ENCODE measurements around the gene DNAH14.
"Not testable (repeated sequence)": the region's sequence is repeated elsewhere in the genome, so short reads cannot be mapped to it uniquely, and the experiment has no call there.

The DNAH14 gene

GRCh38 chr1:225159793-225160192 lies 230.3 kb downstream of the DNAH14 start:
- DNase-seq: no peak

DNA sequence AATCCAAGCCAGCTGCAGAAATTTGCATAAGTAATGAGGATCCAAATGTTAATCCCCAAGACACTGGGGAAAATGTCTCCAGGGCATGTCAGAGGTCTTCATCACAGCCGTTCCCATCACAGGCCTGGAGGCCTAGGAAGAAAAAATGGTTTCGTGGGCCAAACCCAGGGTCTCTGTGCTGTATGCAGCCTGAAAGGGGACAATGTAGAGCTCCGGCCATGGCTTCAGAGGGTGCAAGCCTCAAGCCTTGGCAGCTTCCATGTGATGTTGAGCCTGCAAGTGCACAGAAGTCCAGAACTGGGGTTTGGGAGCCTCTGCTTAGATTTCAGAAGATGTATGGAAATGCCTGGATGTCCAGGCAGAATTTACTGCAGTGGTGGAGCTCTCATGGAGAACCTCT lies 247.9 kb downstream of the DNAH14 start:
- not testable (repeated sequence) for DNase-seq

- no peak for DNase-seq
Measured at GRCh38 chr1:225179686-225180085, 250.2 kb downstream of the DNAH14 start.

DNA sequence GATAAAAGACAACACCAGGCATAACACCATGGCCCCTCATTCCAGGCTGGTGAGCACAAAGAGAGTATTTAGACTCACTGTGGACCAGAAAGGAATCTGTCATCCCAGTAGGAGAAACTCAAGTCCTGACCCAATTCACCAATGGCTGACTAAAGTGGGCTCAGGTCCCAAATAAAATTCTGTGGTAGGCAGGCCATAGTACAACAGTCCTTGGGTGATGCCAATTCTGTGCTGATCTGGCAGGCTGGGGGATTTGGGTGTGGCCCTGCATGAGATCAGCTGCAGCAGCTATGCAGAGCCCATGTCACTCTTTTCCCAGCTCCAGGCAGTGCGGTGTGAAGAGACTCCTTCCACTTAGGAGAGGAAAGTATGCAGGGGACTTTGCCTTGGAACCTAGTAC lies 253.2 kb downstream of the DNAH14 start:
- no peak for DNase-seq

DNA sequence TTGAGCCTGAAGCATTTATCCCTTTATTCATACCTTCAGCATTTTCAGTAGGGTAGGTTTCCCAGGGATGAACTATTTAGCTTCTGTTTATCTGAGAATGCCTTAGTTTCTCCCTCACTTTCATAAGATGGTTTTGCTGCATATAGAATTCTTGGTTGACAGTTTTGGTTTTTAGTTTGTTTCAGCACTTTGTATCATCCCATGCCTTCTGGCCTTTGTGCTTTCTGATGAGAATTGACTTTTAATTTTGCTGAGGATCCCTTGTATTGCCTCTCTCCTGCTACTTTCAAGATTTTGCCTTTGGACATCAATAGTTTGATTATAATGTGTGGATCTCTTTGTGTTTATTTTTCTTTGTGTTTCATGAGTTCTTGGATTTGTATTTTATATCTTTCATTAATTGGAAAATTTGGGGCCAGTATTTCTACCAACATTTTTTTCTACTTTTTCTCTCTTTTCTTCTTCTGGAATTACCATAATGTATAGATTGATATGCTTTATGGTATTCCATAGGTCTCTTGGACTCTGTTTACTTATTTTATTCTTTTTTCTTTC lies 261.8 kb downstream of the DNAH14 start:
- no peak for DNase-seq

- DNase-seq: no peak
Measured at GRCh38 chr1:225201447-225201846, 272.0 kb downstream of the DNAH14 start.

DNA sequence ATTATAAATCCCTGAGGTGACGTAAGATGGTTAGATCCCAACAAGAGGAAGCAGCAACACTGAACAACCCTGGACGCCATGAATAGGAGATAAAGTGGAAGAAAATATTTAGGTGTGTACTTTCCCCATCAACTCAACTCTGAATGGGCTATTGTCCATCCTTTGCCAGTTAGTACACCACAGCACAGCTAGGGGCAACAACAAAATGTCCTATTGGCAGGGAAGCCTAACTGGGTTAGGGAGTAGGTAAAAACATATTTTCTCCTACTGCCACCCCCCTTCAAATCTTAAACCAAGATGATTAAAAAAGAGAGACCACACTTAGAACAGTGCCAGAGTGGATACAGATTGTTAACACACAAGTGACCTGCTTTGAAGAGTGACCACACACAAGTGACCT lies 278.3 kb downstream of the DNAH14 start:
- DNase-seq: no peak

GRCh38 chr1:225209153-225209552 lies 279.7 kb downstream of the DNAH14 start:
- no peak for DNase-seq

DNA sequence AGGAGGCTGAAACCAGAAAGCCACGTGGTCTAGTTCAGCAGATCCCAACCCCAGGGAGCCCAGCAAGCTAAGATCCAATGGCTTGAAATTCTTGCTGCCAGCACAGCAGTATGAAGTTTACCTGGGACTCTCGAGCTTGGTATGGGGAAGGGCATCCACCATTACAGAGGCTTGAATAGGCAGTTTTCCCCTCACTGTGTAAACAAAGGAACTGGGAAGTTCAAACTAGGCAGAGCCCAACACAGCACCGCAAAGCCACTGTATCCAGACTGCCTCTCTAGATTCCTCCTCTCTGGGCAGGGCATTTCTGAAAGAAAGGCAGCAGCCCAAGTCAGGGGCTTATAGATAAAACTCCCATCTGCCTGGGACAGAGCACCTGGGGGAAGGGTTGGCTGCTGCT lies 280.7 kb downstream of the DNAH14 start:
- not testable (repeated sequence) for DNase-seq

DNA sequence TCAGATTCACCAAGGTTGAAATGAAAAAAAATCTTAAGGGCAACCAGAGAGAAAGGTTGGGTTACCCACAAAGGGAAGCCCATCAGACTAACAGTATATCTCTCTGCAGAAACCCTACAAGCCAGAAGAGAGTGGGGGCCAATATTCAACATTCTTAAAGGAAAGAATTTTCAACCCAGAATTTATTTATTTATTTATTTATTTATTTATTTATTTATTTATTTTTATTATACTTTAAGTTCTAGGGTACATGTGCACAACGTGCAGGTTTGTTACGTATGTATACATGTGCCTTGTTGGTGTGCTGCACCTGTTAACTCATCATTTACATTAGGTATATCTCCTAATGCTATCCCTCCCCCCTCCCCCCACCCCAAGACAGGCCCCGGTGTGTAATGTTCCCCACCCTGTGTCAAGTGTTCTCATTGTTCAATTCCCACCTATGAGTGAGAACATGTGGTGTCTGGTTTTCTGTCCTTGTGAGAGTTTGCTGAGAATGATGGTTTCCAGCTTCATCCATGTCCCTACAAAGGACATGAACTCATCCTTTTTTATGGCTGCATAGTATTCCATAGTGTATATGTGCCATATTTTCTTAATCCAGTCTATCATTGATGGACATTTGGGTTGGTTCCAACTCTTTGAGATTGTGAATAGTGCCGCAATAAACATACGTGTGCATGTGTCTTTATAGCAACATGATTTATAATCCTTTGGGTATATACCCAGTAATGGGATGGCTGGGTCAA lies 282.4 kb downstream of the DNAH14 start:
- not testable (repeated sequence) for DNase-seq

DNA sequence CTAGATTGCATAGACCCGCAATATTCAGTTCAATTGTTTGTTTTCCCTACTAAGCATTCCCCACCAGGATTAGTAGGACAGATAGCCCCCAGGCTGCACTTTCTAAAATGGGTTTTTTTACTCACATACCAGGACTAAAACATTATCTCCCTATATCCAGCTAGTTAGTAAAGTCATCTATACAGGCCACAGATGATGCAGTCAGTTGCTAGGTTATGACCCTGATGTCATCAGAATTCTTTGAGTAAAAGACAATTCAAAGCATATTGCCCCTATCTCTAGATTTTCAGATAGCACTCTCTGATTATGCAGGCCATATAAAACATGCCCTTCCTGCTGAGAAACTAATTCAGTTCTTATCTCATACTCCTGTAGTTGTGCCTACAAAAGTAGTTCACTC lies 294.8 kb downstream of the DNAH14 start:
- no peak for DNase-seq

- no peak for DNase-seq
Measured at GRCh38 chr1:225225681-225226080, 296.2 kb downstream of the DNAH14 start.

DNA sequence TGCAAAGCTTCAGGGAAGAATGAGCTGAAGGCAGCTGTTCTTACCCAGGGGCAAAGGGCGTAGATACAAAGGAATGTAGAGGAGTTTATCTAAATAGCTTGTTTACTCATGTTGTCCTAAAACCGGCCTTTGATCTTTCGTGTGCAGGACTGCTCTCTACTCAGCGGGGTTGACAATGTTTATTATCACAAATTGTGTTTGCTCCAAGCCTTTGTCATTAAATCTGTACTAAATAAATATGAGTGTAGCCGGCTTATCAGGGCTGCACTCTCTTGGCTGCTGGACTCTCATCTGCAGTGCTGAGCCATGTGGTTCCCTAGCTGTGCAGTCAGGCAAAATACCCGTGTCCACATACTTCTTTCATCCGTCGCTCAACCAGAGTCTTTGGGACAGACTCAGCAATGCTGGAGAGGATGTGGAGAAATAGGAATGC lies 299.4 kb downstream of the DNAH14 start:
- no peak for DNase-seq

DNA sequence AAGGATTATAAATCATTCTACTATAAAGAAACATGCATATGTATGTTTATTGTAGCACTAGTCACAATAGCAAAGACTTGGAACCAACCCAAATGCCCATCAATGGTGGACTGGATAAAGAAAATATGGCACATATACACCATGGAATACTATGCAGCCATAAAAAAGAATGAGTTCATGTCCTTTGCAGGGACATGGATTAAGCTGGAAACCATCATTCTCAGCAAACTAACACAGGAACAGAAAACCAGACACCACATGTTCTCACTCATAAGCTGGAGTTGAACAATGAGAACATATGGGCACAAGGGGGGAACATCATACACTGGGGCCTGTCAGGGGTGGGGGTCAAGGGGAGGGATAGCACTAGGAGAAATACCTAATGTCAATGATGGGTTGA lies 300.0 kb downstream of the DNAH14 start:
- DNase-seq: not testable (repeated sequence)

DNA sequence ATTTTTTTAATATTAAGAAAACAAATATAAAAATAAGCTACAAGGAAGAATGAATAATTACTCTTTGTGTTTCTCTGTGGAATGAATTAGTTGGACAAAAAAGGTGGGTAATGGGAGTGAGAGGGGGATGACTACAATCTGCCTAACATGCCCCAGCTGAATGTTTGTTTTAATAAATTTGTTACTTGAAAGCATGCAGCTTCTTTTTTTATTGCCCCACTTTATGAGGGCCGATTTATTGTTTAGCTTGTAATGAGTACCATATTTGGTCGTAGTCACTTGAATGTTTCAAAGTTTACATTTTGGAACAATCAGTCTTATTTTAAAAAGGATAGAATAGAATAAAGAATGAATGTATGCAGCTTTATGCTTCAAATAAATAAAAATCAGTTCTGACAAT lies 301.0 kb downstream of the DNAH14 start:
- no peak for DNase-seq

- not testable (repeated sequence) for DNase-seq
Measured at GRCh38 chr1:225232930-225233329, 303.5 kb downstream of the DNAH14 start.

GRCh38 chr1:225242611-225243010 lies 313.1 kb downstream of the DNAH14 start:
- DNase-seq: no peak

DNA sequence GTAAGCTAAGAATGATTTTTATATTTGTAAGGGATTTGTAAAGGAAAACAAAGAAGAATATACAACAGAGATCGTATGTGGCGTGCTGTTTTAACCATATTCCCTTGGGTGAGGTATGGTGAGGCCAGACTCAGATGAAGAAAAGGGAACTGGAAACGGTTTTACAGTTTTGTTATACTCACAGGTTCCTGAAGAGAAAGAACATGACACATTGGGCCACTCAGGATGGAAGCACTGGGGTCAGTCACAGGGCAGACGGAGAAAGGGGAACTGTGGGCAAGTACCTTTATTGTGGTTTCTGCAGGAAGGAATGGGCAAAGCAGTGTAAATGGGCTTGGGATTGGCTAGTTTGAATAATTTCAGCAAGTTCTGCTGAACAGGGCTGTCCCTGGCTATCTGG lies 321.0 kb downstream of the DNAH14 start:
- no peak for DNase-seq

DNA sequence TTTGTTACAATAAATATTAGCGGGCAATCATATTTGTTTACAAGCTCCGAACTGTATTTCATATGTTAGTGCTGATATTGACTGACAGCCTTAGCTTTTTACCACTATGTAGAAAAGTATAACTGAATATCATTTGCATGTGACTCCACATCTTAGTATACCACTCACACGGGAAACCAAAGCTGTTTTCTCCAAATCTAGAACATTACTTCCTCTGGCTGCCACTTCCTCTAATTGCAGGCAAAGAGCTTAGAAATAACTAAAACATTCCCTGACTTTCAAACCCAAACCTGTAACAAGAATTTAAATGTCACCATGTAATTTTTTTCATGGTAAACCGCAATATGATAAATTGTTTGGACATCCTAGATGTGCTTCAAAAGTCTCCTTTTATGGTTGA lies 323.7 kb downstream of the DNAH14 start:
- DNase-seq: no peak

DNA sequence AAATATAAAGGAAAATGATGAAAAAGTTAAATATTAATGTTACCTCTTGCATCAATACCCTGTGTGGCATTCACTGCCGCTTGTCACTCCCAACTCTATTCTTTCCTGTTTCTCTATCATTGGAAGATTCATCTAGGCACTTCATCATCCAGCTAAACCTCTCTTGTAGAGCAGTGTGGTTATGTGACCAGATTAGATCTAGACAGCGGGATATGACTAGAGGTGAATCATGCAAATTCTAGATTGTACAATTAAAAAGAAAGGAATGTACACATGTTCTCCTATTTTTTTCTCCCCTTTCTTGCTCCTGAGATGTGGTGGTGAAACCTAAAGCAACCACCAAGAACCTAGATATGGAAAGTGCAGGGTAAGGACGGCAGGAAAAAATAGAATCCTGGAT lies 324.3 kb downstream of the DNAH14 start:
- DNase-seq: no peak

GRCh38 chr1:225254676-225255075 lies 325.2 kb downstream of the DNAH14 start:
- DNase-seq: no peak

- DNase-seq: no peak
Measured at GRCh38 chr1:225257081-225257480, 327.6 kb downstream of the DNAH14 start.

DNA sequence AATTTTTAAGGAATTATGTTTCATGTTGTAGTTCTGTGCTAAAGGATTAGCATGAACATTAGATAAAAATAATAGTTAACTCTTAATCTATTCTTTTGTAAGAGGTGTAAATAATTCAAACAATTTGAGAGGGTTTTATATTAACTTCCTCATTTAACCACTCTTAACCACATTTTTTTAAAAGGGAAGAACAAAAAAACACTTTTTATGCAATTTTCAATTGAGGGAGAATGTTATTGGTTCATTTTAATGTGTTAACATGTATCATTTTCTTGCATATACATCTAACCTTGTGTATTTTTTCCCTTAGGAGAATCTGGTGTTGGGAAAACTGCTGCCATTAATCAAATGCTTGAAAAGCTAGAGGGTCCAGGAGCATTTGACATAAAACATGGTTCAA lies 329.3 kb downstream of the DNAH14 start:
- DNase-seq: no peak

- no peak for DNase-seq
Measured at GRCh38 chr1:225259542-225259941, 330.1 kb downstream of the DNAH14 start.

DNA sequence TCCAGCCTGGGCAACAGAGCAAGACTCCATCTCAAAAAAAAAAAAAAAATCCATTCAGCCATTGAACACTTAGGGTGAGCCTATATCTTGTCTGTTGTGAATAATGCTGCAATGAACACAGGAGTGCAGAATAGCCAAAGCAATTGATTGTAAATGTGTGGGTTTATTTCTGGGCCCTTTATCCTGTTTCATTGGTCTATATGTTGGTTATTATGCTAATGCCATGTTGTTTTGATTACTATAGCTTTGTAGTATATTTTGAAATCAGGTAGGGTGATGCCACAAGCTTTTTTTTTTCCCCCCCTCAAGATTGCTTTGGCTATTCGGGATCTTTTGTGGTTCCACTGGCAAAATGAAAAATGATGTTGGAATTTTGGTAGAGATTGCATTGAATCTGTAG lies 330.8 kb downstream of the DNAH14 start:
- DNase-seq: no peak
